ENCODE measurements around the gene DES.

Gene DES

GRCh38 chr2:219461669-219462068, 43.5 kb downstream of the DES start:
- DNase-seq (ENCODE audit: low spot score): no peak
- ChIA-PET POLR2A (ENCODE audit: low non-redundant PET) (no interaction called here), CTCF (interaction anchor here (0.7 kb wide), 1 partner anchor 33 kb away, joined by 3 read pairs; no protein-coding TSS in a partner anchor)
- 0 out of 2 replicates have a peak overlapping the region, but pooled peaks have one; percentile 2 for H3K27ac ChIP-seq
- no peak for TF ChIP-seq CTCF (conservative IDR thresholded peaks at IDR 0.05; ENCODE audit: low read depth)

DNA sequence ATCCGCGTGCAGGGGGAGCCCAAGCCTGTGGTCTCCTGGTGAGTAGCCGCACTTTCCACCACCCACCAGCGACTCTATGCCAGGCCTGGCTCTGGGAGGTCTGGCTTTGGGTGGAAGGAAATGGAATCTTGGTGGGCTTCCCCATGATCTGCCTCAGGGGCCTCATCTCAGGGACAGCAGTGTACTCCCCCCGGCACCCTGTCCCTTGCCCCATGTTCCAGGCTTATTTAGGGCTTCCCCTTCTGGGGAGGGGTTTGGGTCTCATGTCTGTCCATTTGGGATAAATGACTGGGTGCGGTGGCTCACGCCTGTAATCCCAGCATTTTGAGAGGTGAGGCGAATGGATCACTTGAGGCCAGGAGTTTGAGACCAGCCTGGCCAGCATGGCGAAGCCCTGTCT, 44.2 kb downstream of the DES start:
- no peak for DNase-seq (ENCODE audit: low spot score)
- TF ChIP-seq CTCF (conservative IDR thresholded peaks at IDR 0.05; ENCODE audit: low read depth): no peak
- ChIA-PET POLR2A (ENCODE audit: low non-redundant PET) (interaction anchor here (0.6 kb wide), 1 partner anchor 75 kb away, joined by 3 read pairs; no protein-coding TSS in a partner anchor), CTCF (no interaction called here)
- H3K27ac ChIP-seq: no peak overlapping the region

DNA sequence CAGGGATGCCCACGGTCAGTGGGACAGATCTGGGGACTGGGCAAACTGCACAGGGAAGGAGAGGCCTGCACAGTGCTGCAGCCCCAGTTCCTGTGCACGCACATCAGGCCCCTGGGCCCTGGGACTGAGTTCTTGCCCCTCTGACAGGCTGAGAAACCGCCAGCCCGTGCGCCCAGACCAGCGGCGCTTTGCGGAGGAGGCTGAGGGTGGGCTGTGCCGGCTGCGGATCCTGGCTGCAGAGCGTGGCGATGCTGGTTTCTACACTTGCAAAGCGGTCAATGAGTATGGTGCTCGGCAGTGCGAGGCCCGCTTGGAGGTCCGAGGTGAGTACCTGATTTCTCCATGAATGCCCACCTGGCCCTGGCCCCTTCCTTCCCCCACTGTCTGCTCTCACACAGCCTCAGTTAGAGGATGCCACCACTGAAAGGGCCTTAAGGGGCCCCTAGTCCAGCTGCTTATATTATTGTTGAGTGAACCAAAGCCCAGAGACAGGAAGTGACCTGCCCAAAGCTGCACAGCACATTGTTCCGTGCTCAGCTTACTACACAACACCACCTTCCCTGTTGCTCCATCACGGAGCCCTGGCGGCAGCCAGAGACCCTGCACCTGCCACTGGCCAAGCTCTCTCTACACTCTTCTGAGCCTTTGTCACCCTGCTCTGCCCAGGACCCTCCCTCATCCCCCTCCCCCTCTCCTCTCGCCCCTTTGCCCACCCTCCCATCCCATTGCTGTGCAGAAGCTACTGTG, 46.3 kb downstream of the DES start:
- no peak overlapping the region for H3K27ac ChIP-seq
- TF ChIP-seq CTCF (conservative IDR thresholded peaks at IDR 0.05; ENCODE audit: low read depth): no peak
- CTCF ChIA-PET: interaction anchor here (1.2 kb wide), 1 partner anchor 17 kb away, joined by 4 read pairs; no protein-coding TSS in a partner anchor
- POLR2A ChIA-PET (ENCODE audit: low non-redundant PET): no interaction called here
- DNase-seq (ENCODE audit: low spot score): no peak

- ChIA-PET POLR2A (ENCODE audit: low non-redundant PET) (no interaction called here), CTCF (interaction anchor here (1.0 kb wide), 1 partner anchor 11 kb away, joined by 7 read pairs; no protein-coding TSS in a partner anchor)
- no peak for TF ChIP-seq CTCF (conservative IDR thresholded peaks at IDR 0.05; ENCODE audit: low read depth)
- DNase-seq (ENCODE audit: low spot score): no peak
- H3K27ac ChIP-seq: peak overlapping the region; percentile 51
These were observed 47.7 kb downstream of the DES start for GRCh38 chr2:219465659-219466561.

GRCh38 chr2:219466816-219467735, 48.9 kb downstream of the DES start:
- DNase-seq (ENCODE audit: low spot score): peak; percentile 55
- no peak for TF ChIP-seq CTCF (conservative IDR thresholded peaks at IDR 0.05; ENCODE audit: low read depth)
- H3K27ac ChIP-seq: peak overlapping the region; percentile 51
- ChIA-PET POLR2A (ENCODE audit: low non-redundant PET) (no interaction called here), CTCF (interaction anchor here (1.0 to 1.2 kb wide), 2 partner anchors 10 to 43 kb away, joined by 3 to 7 read pairs; no protein-coding TSS in a partner anchor)

All from RWPE1 (cell line).